K562 (cell line): ENCODE data around the gene RBPJ. TPM values are rescaled to one million over a fixed set of nuclear protein-coding genes. Genes with fewer than 3 reads are reported as not detected.

Experiments used
- ATAC-seq: fragments of 200-7000 bp; cut with Tn5 transposase; 3 replicates; pipeline ENCODE4 v1.9.1; 2020; ENCODE audit warnings: moderate library complexity
- BruUV-seq: library from RNA; stranded (reverse); fragments of 400-500 nt; replicated peaks from 2 replicates; lab custom pipeline; 2021; lab: Mats Ljungman, UMichigan
- CTCF ChIA-PET: fragments of 300-600 bp; formaldehyde crosslinking; extraction: SDS; loops from one replicate; lab custom pipeline; 2021; ENCODE audit warnings: low intra/inter-chr PET ratio; lab: Yijun Ruan, JAX
- POLR2A ChIA-PET: fragments of 300-600, 350-650 bp; sonication (Branson Sonifier 250); formaldehyde crosslinking; extraction: SDS; loops from one replicate; lab custom pipeline; 2021; ENCODE audit warnings: antibody characterized with exemption, inconsistent platforms; lab: Yijun Ruan, JAX
- DNase-seq, 4 experiments: peaks; one replicate each; pipeline versions ENCODE4 v3.0.0 to v3.0.0-alpha.2; 2011 to 2018; ENCODE audit warnings: low spot score in 3 of 4, mixed read lengths in 3 of 4; ENCODE audit errors: extremely low read depth in 1 of 4
- FAIRE-seq: peaks from 2 replicates; lab custom pipeline; 2011; peaks lifted over from hg19 to GRCh38; lab: Jason Lieb, UNC
- H2AFZ ChIP-seq: 2 replicates; pipeline ENCODE4 v1.6.0; 2011; ENCODE audit warnings: low read depth, low read length, control low read depth, inconsistent platforms
- H3K27ac ChIP-seq: fragments of 200-600 bp; 3 replicates; pipeline ENCODE4 v1.8.0; 2011; ENCODE audit warnings: low read depth, mild to moderate bottlenecking, control low read depth, inconsistent platforms, low read length, moderate library complexity, mixed read lengths; ENCODE audit errors: extremely low read depth
- H3K27me3 ChIP-seq, 2 experiments: fragments of 300-600 bp in 1 of 2; 2 replicates in 1 of 2; 3 replicates in 1 of 2; pipeline versions ENCODE4 v1.6.0 to v1.8.0; 2011; ENCODE audit warnings: inconsistent platforms in 2 of 2, low read length in 2 of 2, mild to moderate bottlenecking in 1 of 2, mixed read lengths in 1 of 2, moderate library complexity in 1 of 2; ENCODE audit not compliant: control insufficient read depth in 2 of 2, insufficient read depth in 2 of 2
- H3K36me3 ChIP-seq: fragments of 300-600 bp; 3 replicates; pipeline ENCODE4 v1.8.0; 2011; ENCODE audit warnings: mild to moderate bottlenecking, low read length, inconsistent platforms; ENCODE audit not compliant: control insufficient read depth, insufficient read depth
- H3K4me1 ChIP-seq, 2 experiments: fragments of 200-600 bp in 1 of 2; replicated peaks in 1 of 2; 2 replicates in 1 of 2; 3 replicates in 1 of 2; pipeline versions ENCODE4 v1.5.1 to v1.8.0; 2011; ENCODE audit warnings: inconsistent platforms in 2 of 2, low read length in 2 of 2, mild to moderate bottlenecking in 1 of 2, mixed read lengths in 1 of 2, moderate library complexity in 1 of 2; ENCODE audit not compliant: control insufficient read depth in 2 of 2, insufficient read depth in 2 of 2
- H3K4me2 ChIP-seq: 2 replicates; pipeline ENCODE4 v1.6.1; 2011; ENCODE audit warnings: low read length, control low read depth, inconsistent platforms, mixed read lengths; ENCODE audit not compliant: insufficient read depth
- H3K4me3 ChIP-seq: fragments of 200-600 bp; sonication (generic), shearing (Covaris generic); 2 replicates; pipeline ENCODE4 v1.5.1; 2016; ENCODE audit warnings: control low read depth, inconsistent platforms
- H3K79me2 ChIP-seq: fragments of 200-600 bp; 3 replicates; pipeline ENCODE4 v1.8.0; 2011; ENCODE audit warnings: low read length, inconsistent platforms; ENCODE audit not compliant: control insufficient read depth, insufficient read depth
- H3K9ac ChIP-seq, 2 experiments: 2 replicates each; pipeline versions ENCODE4 v1.6.0 to v1.6.1; 2011; ENCODE audit warnings: low read depth in 2 of 2, low read length in 2 of 2, control low read depth in 1 of 2, inconsistent platforms in 1 of 2, mild to moderate bottlenecking in 1 of 2, mixed read lengths in 1 of 2; ENCODE audit not compliant: insufficient read depth in 1 of 2
- H3K9me1 ChIP-seq: one replicate; pipeline ENCODE4 v1.6.0; 2011; ENCODE audit warnings: inconsistent platforms, mild to moderate bottlenecking, low read length, moderate library complexity; ENCODE audit not compliant: control insufficient read depth, insufficient read depth
- H3K9me3 ChIP-seq: replicated peaks from 2 replicates; pipeline ENCODE4 v1.5.1; 2011; ENCODE audit warnings: low read depth, low read length, inconsistent platforms; ENCODE audit not compliant: control insufficient read depth, insufficient read depth
- H4K20me1 ChIP-seq: replicated peaks from 2 replicates; pipeline ENCODE4 v1.6.1; 2011; ENCODE audit warnings: low read length, inconsistent platforms, mixed read lengths; ENCODE audit not compliant: control insufficient read depth, insufficient read depth
- BHLHE40 ChIP-seq: IDR thresholded peaks from 2 replicates; pipeline ENCODE4 v1.6.1; 2011; ENCODE audit warnings: low read length, improper control_type of control experiment
- CEBPZ ChIP-seq: fragments of 150-350 bp; IDR thresholded peaks from 2 replicates; pipeline ENCODE4 v1.6.1; 2014; ENCODE audit warnings: low read depth, mild to moderate bottlenecking, low read length, borderline replicate concordance
- CGGBP1 ChIP-seq: fragments of 250-450 bp; sonication (Bioruptor Pico); IDR thresholded peaks from 2 replicates; pipeline ENCODE4 v1.9.0; 2021; ENCODE audit warnings: mild to moderate bottlenecking
- DLX4 ChIP-seq: fragments of 250-450 bp; sonication (Bioruptor Pico); IDR thresholded peaks from 2 replicates; pipeline ENCODE4 v1.6.1; 2021; ENCODE audit warnings: mild to moderate bottlenecking
- FOSL1 ChIP-seq: fragments of 200-800 bp; sonication (Bioruptor generic); conservative IDR thresholded peaks from 2 replicates; pipeline ENCODE4 v1.6.1; 2016; ENCODE audit warnings: missing genetic modification characterization, missing compliant biosample characterization
- PTTG1 ChIP-seq: fragments of 450-650 bp; IDR thresholded peaks from 2 replicates; pipeline ENCODE4 v1.6.1; 2016; ENCODE audit warnings: low read depth, mild to moderate bottlenecking, missing genetic modification characterization, missing compliant biosample characterization
- RFX5 ChIP-seq: IDR thresholded peaks from 2 replicates; pipeline ENCODE4 v1.6.1; 2011; ENCODE audit warnings: low read depth, mild to moderate bottlenecking, improper control_type of control experiment, low read length
- STAT5B ChIP-seq: fragments of 250-450 bp; sonication (Bioruptor Pico); IDR thresholded peaks from 2 replicates; pipeline ENCODE4 v1.8.0; 2021; ENCODE audit warnings: mild to moderate bottlenecking, inconsistent platforms
- WHSC1 ChIP-seq: IDR thresholded peaks from one replicate; pipeline ENCODE4 v1.6.1; 2012; ENCODE audit warnings: low read length, control low read depth, inconsistent platforms
- ZBTB49 ChIP-seq: sonication (generic); formaldehyde crosslinking; IDR thresholded peaks from 2 replicates; pipeline ENCODE4 v1.8.0; 2022; ENCODE audit warnings: missing genetic modification reagents, mild to moderate bottlenecking, borderline replicate concordance
- ZNF140 ChIP-seq: fragments of 250-450 bp; sonication (Bioruptor Pico); IDR thresholded peaks from 2 replicates; pipeline ENCODE4 v1.8.0; 2021; ENCODE audit warnings: moderate library complexity, mild to moderate bottlenecking, inconsistent platforms
- ZNF354B ChIP-seq: fragments of 250-450 bp; sonication (Bioruptor Pico); IDR thresholded peaks from 2 replicates; pipeline ENCODE4 v1.4.0; 2020
- ZNF449 ChIP-seq: fragments of 250-450 bp; sonication (Bioruptor Pico); IDR thresholded peaks from 2 replicates; pipeline ENCODE4 v1.8.0; 2022; ENCODE audit warnings: moderate library complexity, mild to moderate bottlenecking, inconsistent platforms
- WGBS: fragments of 100-300 bp; shearing (Covaris generic); methylation state at CpG from one replicate; pipeline ENCODE4 v1.1.6; 2016; ENCODE audit warnings: low coverage, mixed read lengths; ENCODE audit not compliant: insufficient coverage; ENCODE audit errors: missing lambda C conversion rate; 5-methylcytosine and 5-hydroxymethylcytosine counted together
- in situ Hi-C: fragments of 300-500 bp; cut with MboI; formaldehyde crosslinking; loops from 4 replicates; pipeline ENCODE4 v1.15.0; 2018; ENCODE audit warnings: inconsistent platforms, mixed read lengths
- intact Hi-C: fragments of 100-400 bp; cut with micrococcal nuclease; formaldehyde crosslinking; loops from 2 replicates; pipeline ENCODE4 v1.14.2; 2022
- polyA plus RNA-seq, 8 experiments: library from polyadenylated mRNA; depleted of rRNA in 4 of 8; stranded (reverse) in 5 of 8; unstranded in 3 of 8; fragments of >200 nt; fragmentation: Nextera tagmentation in 2 of 8; fragmentation: Illumina TruSeq in 1 of 8; extraction: Ambion mirVana in 2 of 8; extraction: Trizol in 1 of 8; gene quantifications; 2 replicates each; pipeline versions ENCODE4 v1.2.1 to v1.2.3, GENCODE V29; 2011 to 2014; ENCODE audit warnings: inconsistent platforms in 1 of 8, missing spikeins in 1 of 8
- total RNA-seq, 7 experiments: library from RNA; depleted of rRNA in 6 of 7; stranded (reverse); fragments of >200 nt in 6 of 7; fragmentation: Illumina TruSeq in 2 of 7; extraction: Trizol in 2 of 7; gene quantifications; 2 replicates each; pipeline versions ENCODE4 v1.2.1 to v1.2.3, GENCODE V29; 2011 to 2021; ENCODE audit warnings: low replicate concordance in 1 of 7

The RBPJ gene
- total and polyA plus RNA-seq, 9 of the 15 experiments (the other 6 are each of a cell fraction or from before 2014, with no cell fraction given) = 17.2 to 49.4 (median 33.8) TPM

- in situ Hi-C loops = loop anchor here (25.0 kb wide), 1 partner anchor 356 kb away; no protein-coding TSS in a partner anchor
- TF ChIP-seq DLX4 = no peak
- no peak for TF ChIP-seq CGGBP1
- no peak for TF ChIP-seq WHSC1
- TF ChIP-seq ZNF449 (CRISPR knock-in tag) = no peak
- TF ChIP-seq BHLHE40 = no peak
- TF ChIP-seq ZNF354B = no peak
- no peak for TF ChIP-seq FOSL1 (tag)
- no peak for TF ChIP-seq ZNF140 (CRISPR knock-in tag)
- no peak for TF ChIP-seq CEBPZ
- TF ChIP-seq STAT5B (CRISPR knock-in tag) = no peak
- no peak for TF ChIP-seq PTTG1 (tag)
- TF ChIP-seq RFX5 = no peak
- no peak for TF ChIP-seq ZBTB49 (CRISPR knock-in tag)
Measured at GRCh38 chr4:26418107-26418506, 97.3 kb downstream of the RBPJ start.

More at GRCh38 chr4:26418107-26418506, 97.3 kb downstream of the RBPJ start:
- no TSS peak for BruUV-seq
- Histone ChIP-seq H3K9me1 (no peaks in the 10 kb centered on the region), H3K27ac (no peak overlapping the region), H2AFZ (no peak overlapping the region), H3K4me2 (no peak overlapping the region), H4K20me1 (no peaks in the 10 kb centered on the region), H3K9ac (no peak overlapping the region), H3K4me3 (no peak overlapping the region), H3K36me3 (peaks cover 28% of the 10 kb centered on the region; the same call in 2 of the 3 replicates), H3K9me3 (no peaks in the 10 kb centered on the region), H3K4me1 (no peaks in the 10 kb centered on the region), H3K79me2 (no peaks in the 10 kb centered on the region), H3K27me3 (no peaks in the 10 kb centered on the region)
- ATAC-seq = no peak
- 78% methylated on average over 1 of the region's 1 CpG for WGBS
- no peak for FAIRE-seq
- intact Hi-C loops = loop anchor here (10.0 kb wide), 1 partner anchor 263 kb away; no protein-coding TSS in a partner anchor
- CTCF ChIA-PET = no interaction called here
- POLR2A ChIA-PET = no interaction called here
- no peak for DNase-seq
